ENCODE data around the gene MAP10.

MAP10 gene

GRCh38 chr1:232854798-232855159, 49.6 kb downstream of the MAP10 start:
- no peak for DNase-seq (ENCODE audit: low read depth, low spot score)

GRCh38 chr1:232856541-232856940, 51.3 kb downstream of the MAP10 start:
- no peak for DNase-seq (ENCODE audit: low read depth, low spot score)
